ENCODE results near the gene ZNF518B. TPM values are rescaled to one million over a fixed set of nuclear protein-coding genes. Genes with fewer than 3 reads are reported as not detected.

Gene ZNF518B
- total and polyA plus RNA-seq, 2 donors (not counting 1 experiment from before 2014, with no cell fraction given) = 12.4 to 20.0 TPM

- peak overlapping the region; percentile 63 for H2AFZ ChIP-seq (ENCODE audit: low read length)
- H3K4me3 ChIP-seq (replicated peaks in 1 of 4; ENCODE audit: control extremely low read depth in 1 of 4, insufficient read depth in 1 of 4, low read depth in 3 of 4, low read length in 4 of 4) = peak overlapping the region in 2 of 4 experiments; percentile 36 to 41
Observed at GRCh38 chr4:10461091-10461849, 4.0 kb upstream of the ZNF518B start.

GRCh38 chr4:10460313-10461047 is 3.3 kb upstream of the ZNF518B start:
- TF ChIP-seq, protein P1, sequence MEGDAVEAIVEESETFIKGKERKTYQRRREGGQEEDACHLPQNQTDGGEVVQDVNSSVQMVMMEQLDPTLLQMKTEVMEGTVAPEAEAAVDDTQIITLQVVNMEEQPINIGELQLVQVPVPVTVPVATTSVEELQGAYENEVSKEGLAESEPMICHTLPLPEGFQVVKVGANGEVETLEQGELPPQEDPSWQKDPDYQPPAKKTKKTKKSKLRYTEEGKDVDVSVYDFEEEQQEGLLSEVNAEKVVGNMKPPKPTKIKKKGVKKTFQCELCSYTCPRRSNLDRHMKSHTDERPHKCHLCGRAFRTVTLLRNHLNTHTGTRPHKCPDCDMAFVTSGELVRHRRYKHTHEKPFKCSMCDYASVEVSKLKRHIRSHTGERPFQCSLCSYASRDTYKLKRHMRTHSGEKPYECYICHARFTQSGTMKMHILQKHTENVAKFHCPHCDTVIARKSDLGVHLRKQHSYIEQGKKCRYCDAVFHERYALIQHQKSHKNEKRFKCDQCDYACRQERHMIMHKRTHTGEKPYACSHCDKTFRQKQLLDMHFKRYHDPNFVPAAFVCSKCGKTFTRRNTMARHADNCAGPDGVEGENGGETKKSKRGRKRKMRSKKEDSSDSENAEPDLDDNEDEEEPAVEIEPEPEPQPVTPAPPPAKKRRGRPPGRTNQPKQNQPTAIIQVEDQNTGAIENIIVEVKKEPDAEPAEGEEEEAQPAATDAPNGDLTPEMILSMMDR (conservative IDR thresholded peaks at IDR 0.05 in 1 of 2, IDR thresholded peaks at IDR 0.05 in 1 of 2; ENCODE audit: low read depth in 1 of 2, low read length in 2 of 2) = no peak
- no peak for TF ChIP-seq EZH2 (IDR thresholded peaks at IDR 0.05; ENCODE audit: low read length, missing control alignments)
- H2AFZ ChIP-seq (ENCODE audit: low read length) = no peak overlapping the region

More at GRCh38 chr4:10461091-10461849, 4.0 kb upstream of the ZNF518B start:
- DNase-seq (ENCODE audit: low read depth in 2 of 2) = peak; percentile 53 to 55
- Histone ChIP-seq H3K9ac (ENCODE audit: insufficient read depth, low read length) (no peak overlapping the region), H3K36me3 (ENCODE audit: control insufficient read depth, insufficient read depth, low read length) (no peaks in the 10 kb centered on the region), H3K27ac (ENCODE audit: insufficient read depth, low read length) (no peak overlapping the region), H3K27me3 (ENCODE audit: control insufficient read depth, insufficient read depth, low read length) (peaks cover 10% of the 10 kb centered on the region), H4K20me1 (ENCODE audit: control insufficient read depth, extremely low read depth, insufficient read depth, low read length) (no peaks in the 10 kb centered on the region), H3K79me2 (ENCODE audit: control insufficient read depth, insufficient read depth, low read length) (peaks cover 2% of the 10 kb centered on the region), H3K9me3 (ENCODE audit: control insufficient read depth, insufficient read depth, low read depth, low read length) (no peaks in the 10 kb centered on the region), H3K4me1 (ENCODE audit: control insufficient read depth, extremely low read depth, insufficient read depth, low read length) (no peaks in the 10 kb centered on the region), H3K4me2 (ENCODE audit: extremely low read depth, insufficient read depth, low read length) (peak overlapping the region; percentile 86)
- TF ChIP-seq EZH2 (IDR thresholded peaks at IDR 0.05; ENCODE audit: low read length, missing control alignments) = no peak
- TF ChIP-seq, protein P1 (conservative IDR thresholded peaks at IDR 0.05 in 1 of 2, IDR thresholded peaks at IDR 0.05 in 1 of 2; ENCODE audit: low read depth in 1 of 2, low read length in 2 of 2) = peak; percentile 47 to 57

GRCh38 chr4:10459305-10459704 is 2.1 kb upstream of the ZNF518B start:
- no peaks in the 10 kb centered on the region for H3K9me3 ChIP-seq (ENCODE audit: control insufficient read depth, insufficient read depth, low read depth, low read length)
- no peak overlapping the region for H3K9ac ChIP-seq (ENCODE audit: insufficient read depth, low read length)
- TF ChIP-seq, protein P1 (conservative IDR thresholded peaks at IDR 0.05 in 1 of 2, IDR thresholded peaks at IDR 0.05 in 1 of 2; ENCODE audit: low read depth in 1 of 2, low read length in 2 of 2) = no peak
- TF ChIP-seq EZH2 (IDR thresholded peaks at IDR 0.05; ENCODE audit: low read length, missing control alignments) = no peak
- H3K4me3 ChIP-seq (replicated peaks in 1 of 4; ENCODE audit: control extremely low read depth in 1 of 4, insufficient read depth in 1 of 4, low read depth in 3 of 4, low read length in 4 of 4) = no peak overlapping the region
- no peak overlapping the region for H3K4me2 ChIP-seq (ENCODE audit: extremely low read depth, insufficient read depth, low read length)
- no peaks in the 10 kb centered on the region for H4K20me1 ChIP-seq (ENCODE audit: control insufficient read depth, extremely low read depth, insufficient read depth, low read length)
- peaks cover 13% of the 10 kb centered on the region for H3K79me2 ChIP-seq (ENCODE audit: control insufficient read depth, insufficient read depth, low read length)
- H3K36me3 ChIP-seq (ENCODE audit: control insufficient read depth, insufficient read depth, low read length) = peaks cover 4% of the 10 kb centered on the region
- DNase-seq (ENCODE audit: low read depth in 2 of 2) = no peak
- H3K4me1 ChIP-seq (ENCODE audit: control insufficient read depth, extremely low read depth, insufficient read depth, low read length) = no peaks in the 10 kb centered on the region
- no peak overlapping the region for H3K27ac ChIP-seq (ENCODE audit: insufficient read depth, low read length)
- H2AFZ ChIP-seq (ENCODE audit: low read length) = no peak overlapping the region
- H3K27me3 ChIP-seq (ENCODE audit: control insufficient read depth, insufficient read depth, low read length) = peaks cover 10% of the 10 kb centered on the region

More at GRCh38 chr4:10460313-10461047, 3.3 kb upstream of the ZNF518B start:
- Histone ChIP-seq H3K4me3 (replicated peaks in 1 of 4; ENCODE audit: control extremely low read depth in 1 of 4, insufficient read depth in 1 of 4, low read depth in 3 of 4, low read length in 4 of 4) (no peak overlapping the region), H3K9me3 (ENCODE audit: control insufficient read depth, insufficient read depth, low read depth, low read length) (no peaks in the 10 kb centered on the region), H3K27me3 (ENCODE audit: control insufficient read depth, insufficient read depth, low read length) (peaks cover 10% of the 10 kb centered on the region), H3K79me2 (ENCODE audit: control insufficient read depth, insufficient read depth, low read length) (peaks cover 5% of the 10 kb centered on the region), H3K4me1 (ENCODE audit: control insufficient read depth, extremely low read depth, insufficient read depth, low read length) (no peaks in the 10 kb centered on the region), H3K4me2 (ENCODE audit: extremely low read depth, insufficient read depth, low read length) (no peak overlapping the region), H3K36me3 (ENCODE audit: control insufficient read depth, insufficient read depth, low read length) (no peaks in the 10 kb centered on the region), H3K27ac (ENCODE audit: insufficient read depth, low read length) (no peak overlapping the region), H4K20me1 (ENCODE audit: control insufficient read depth, extremely low read depth, insufficient read depth, low read length) (no peaks in the 10 kb centered on the region), H3K9ac (ENCODE audit: insufficient read depth, low read length) (no peak overlapping the region)
- no peak for DNase-seq (ENCODE audit: low read depth in 2 of 2)

All from fibroblast of lung (primary cell).